ENCODE measurements around the gene SERGEF.

Gene SERGEF

GRCh38 chr11:17779861-17780594 lies 232.8 kb downstream of the SERGEF start:
- DNase-seq, result no peak

GRCh38 chr11:17778956-17779860 lies 233.6 kb downstream of the SERGEF start:
- DNase-seq, result no peak

GRCh38 chr11:17778352-17778751 lies 234.5 kb downstream of the SERGEF start:
- no peak for DNase-seq

GRCh38 chr11:17777738-17778091 lies 235.1 kb downstream of the SERGEF start:
- no peak for DNase-seq

GRCh38 chr11:17777086-17777737 lies 235.6 kb downstream of the SERGEF start:
- no peak for DNase-seq

- no peak for DNase-seq
These were observed 236.5 kb downstream of the SERGEF start for GRCh38 chr11:17776212-17776875.

- no peak for DNase-seq
These were observed 237.2 kb downstream of the SERGEF start for GRCh38 chr11:17775507-17776211.

GRCh38 chr11:17775035-17775348 lies 237.9 kb downstream of the SERGEF start:
- DNase-seq, result no peak

GRCh38 chr11:17774232-17775034 lies 238.4 kb downstream of the SERGEF start:
- DNase-seq, result no peak

GRCh38 chr11:17773674-17774073 lies 239.2 kb downstream of the SERGEF start:
- no peak for DNase-seq

GRCh38 chr11:17772704-17773600 lies 239.9 kb downstream of the SERGEF start:
- no peak for DNase-seq

GRCh38 chr11:17771841-17772401 lies 240.9 kb downstream of the SERGEF start:
- no peak for DNase-seq

GRCh38 chr11:17771415-17771814 lies 241.4 kb downstream of the SERGEF start:
- no peak for DNase-seq

GRCh38 chr11:17770917-17771316 lies 241.9 kb downstream of the SERGEF start:
- no peak for DNase-seq

GRCh38 chr11:17770048-17770652 lies 242.7 kb downstream of the SERGEF start:
- DNase-seq, result no peak

GRCh38 chr11:17769218-17769617 lies 243.6 kb downstream of the SERGEF start:
- no peak for DNase-seq

- no peak for DNase-seq
These were observed 244.3 kb downstream of the SERGEF start for GRCh38 chr11:17768547-17768946.

GRCh38 chr11:17767914-17768313 lies 244.9 kb downstream of the SERGEF start:
- no peak for DNase-seq

- DNase-seq, result peak; percentile 26
These were observed 245.5 kb downstream of the SERGEF start for GRCh38 chr11:17767301-17767885.
